GM04504 (cell line): ENCODE results near the gene KAZN.

ENCODE experiments used
- DNase-seq: peaks from one replicate; pipeline ENCODE4 v3.0.0-alpha.2; 2012; ENCODE audit warnings: low read depth

KAZN gene

GRCh38 chr1:14857436-14858195, 259.1 kb downstream of the KAZN start:
- DNase-seq = no peak

GRCh38 chr1:14862114-14862771, 263.8 kb downstream of the KAZN start:
- DNase-seq = no peak

- DNase-seq = no peak
These were observed 266.6 kb downstream of the KAZN start for GRCh38 chr1:14865106-14865505.

GRCh38 chr1:14866911-14867612, 268.6 kb downstream of the KAZN start:
- DNase-seq = no peak

GRCh38 chr1:14869187-14869586, 270.7 kb downstream of the KAZN start:
- no peak for DNase-seq

- no peak for DNase-seq
These were observed 272.9 kb downstream of the KAZN start for GRCh38 chr1:14871218-14871970.

GRCh38 chr1:14872762-14873161, 274.3 kb downstream of the KAZN start:
- DNase-seq = no peak

GRCh38 chr1:14873677-14874076, 275.2 kb downstream of the KAZN start:
- DNase-seq = no peak

- DNase-seq = no peak
These were observed 277.3 kb downstream of the KAZN start for GRCh38 chr1:14875524-14876509.

GRCh38 chr1:14876747-14877146, 278.3 kb downstream of the KAZN start:
- no peak for DNase-seq

GRCh38 chr1:14877224-14877623, 278.7 kb downstream of the KAZN start:
- DNase-seq = no peak

GRCh38 chr1:14878124-14878523, 279.6 kb downstream of the KAZN start:
- no peak for DNase-seq

GRCh38 chr1:14878951-14879350, 280.5 kb downstream of the KAZN start:
- no peak for DNase-seq

GRCh38 chr1:14880456-14881316, 282.2 kb downstream of the KAZN start:
- DNase-seq = peak; percentile 65

GRCh38 chr1:14881775-14882672, 283.5 kb downstream of the KAZN start:
- DNase-seq = no peak

GRCh38 chr1:14884614-14885175, 286.2 kb downstream of the KAZN start:
- DNase-seq = no peak

- DNase-seq = no peak
These were observed 288.6 kb downstream of the KAZN start for GRCh38 chr1:14887044-14887566.

GRCh38 chr1:14887764-14888350, 289.4 kb downstream of the KAZN start:
- DNase-seq = no peak
